HEK293 (cell line): ENCODE measurements around the gene PREX1.

Experiments used
- CTCF ChIA-PET: fragments of 350-600 bp; formaldehyde crosslinking; extraction: SDS; loops from one replicate; lab custom pipeline; 2021; ENCODE audit warnings: antibody characterized with exemption; lab: Yijun Ruan, JAX
- POLR2A ChIA-PET: fragments of 300-600 bp; formaldehyde crosslinking; extraction: SDS; loops from one replicate; lab custom pipeline; 2020; ENCODE audit warnings: antibody characterized with exemption, inconsistent platforms; lab: Yijun Ruan, JAX
- H3K27ac ChIP-seq: fragments of 200-500 bp; sonication (Bioruptor generic); 2 replicates; pipeline ENCODE4 v1.5.1; 2014; ENCODE audit warnings: low read depth, low read length, control low read depth, inconsistent platforms; ENCODE audit errors: extremely low read depth
- H3K36me3 ChIP-seq, 2 experiments: fragments of 200-500 bp in 1 of 2; sonication (Bioruptor generic) in 1 of 2; 1 replicate in 1 of 2; 2 replicates in 1 of 2; pipeline ENCODE4 v1.5.1; 2014 to 2017; ENCODE audit warnings: inconsistent platforms in 2 of 2, low read length in 2 of 2; ENCODE audit not compliant: control insufficient read depth in 2 of 2, insufficient read depth in 1 of 2
- H3K4me1 ChIP-seq: fragments of 200-500 bp; sonication (Bioruptor generic); 2 replicates; pipeline ENCODE4 v1.5.1; 2014; ENCODE audit warnings: mild to moderate bottlenecking, low read length, inconsistent platforms; ENCODE audit not compliant: control insufficient read depth, insufficient read depth
- H3K4me3 ChIP-seq: 2 replicates; pipeline ENCODE4 v1.5.1; 2011; ENCODE audit warnings: low read depth, mild to moderate bottlenecking, control low read depth, low read length, moderate library complexity
- H3K9me3 ChIP-seq: fragments of 200-500 bp; sonication (Bioruptor generic); 2 replicates; pipeline ENCODE4 v1.5.1; 2014; ENCODE audit warnings: low read depth, low read length, inconsistent platforms; ENCODE audit not compliant: control insufficient read depth, insufficient read depth
- ATF2 ChIP-seq: fragments of 450-650 bp; formaldehyde crosslinking; IDR thresholded peaks from 2 replicates; pipeline ENCODE4 v1.5.1; 2016; ENCODE audit warnings: missing biosample characterization, missing genetic modification characterization, low read depth
- ELK4 ChIP-seq: IDR thresholded peaks from 2 replicates; pipeline ENCODE4 v1.6.1; 2011; ENCODE audit warnings: mild to moderate bottlenecking, low read depth, low read length, borderline replicate concordance
- FEZF1 ChIP-seq: fragments of 450-650 bp; formaldehyde crosslinking; IDR thresholded peaks from 2 replicates; pipeline ENCODE4 v1.5.1; 2016; ENCODE audit warnings: missing biosample characterization, missing genetic modification characterization
- HOXC10 ChIP-seq: sonication (generic); formaldehyde crosslinking; IDR thresholded peaks from 2 replicates; pipeline ENCODE4 v1.8.1; 2023; ENCODE audit warnings: mild to moderate bottlenecking, missing genetic modification reagents
- ZBTB10 ChIP-seq: fragments of 450-650 bp; formaldehyde crosslinking; IDR thresholded peaks from 2 replicates; pipeline ENCODE4 v1.5.1; 2016; ENCODE audit warnings: missing biosample characterization, missing genetic modification characterization
- ZBTB20 ChIP-seq: fragments of 450-650 bp; formaldehyde crosslinking; IDR thresholded peaks from 2 replicates; pipeline ENCODE4 v1.5.1; 2016; ENCODE audit warnings: missing biosample characterization, missing genetic modification characterization
- ZBTB6 ChIP-seq: fragments of 450-650 bp; formaldehyde crosslinking; IDR thresholded peaks from 2 replicates; pipeline ENCODE4 v1.5.1; 2017; ENCODE audit warnings: missing biosample characterization, missing genetic modification characterization
- ZIC2 ChIP-seq: fragments of 450-650 bp; formaldehyde crosslinking; IDR thresholded peaks from 2 replicates; pipeline ENCODE4 v1.5.1; 2016; ENCODE audit warnings: missing biosample characterization, missing genetic modification characterization
- ZNF10 ChIP-seq: fragments of 450-650 bp; formaldehyde crosslinking; IDR thresholded peaks from 2 replicates; pipeline ENCODE4 v1.5.1; 2017; ENCODE audit warnings: missing biosample characterization, missing genetic modification characterization
- ZNF140 ChIP-seq: fragments of 450-650 bp; formaldehyde crosslinking; IDR thresholded peaks from 2 replicates; pipeline ENCODE4 v1.5.1; 2016; ENCODE audit warnings: missing biosample characterization, missing genetic modification characterization
- ZNF148 ChIP-seq: fragments of 450-650 bp; formaldehyde crosslinking; IDR thresholded peaks from 2 replicates; pipeline ENCODE4 v1.5.0; 2017; ENCODE audit warnings: missing biosample characterization, missing genetic modification characterization, borderline replicate concordance
- ZNF362 ChIP-seq: fragments of 450-650 bp; formaldehyde crosslinking; IDR thresholded peaks from 2 replicates; pipeline ENCODE4 v1.5.1; 2016; ENCODE audit warnings: missing biosample characterization, missing genetic modification characterization
- ZNF37A ChIP-seq: fragments of 450-650 bp; IDR thresholded peaks from 2 replicates; pipeline ENCODE4 v1.5.1; 2018; ENCODE audit warnings: missing biosample characterization, missing genetic modification characterization
- ZNF488 ChIP-seq: fragments of 450-650 bp; formaldehyde crosslinking; IDR thresholded peaks from 2 replicates; pipeline ENCODE4 v1.5.1; 2016; ENCODE audit warnings: missing biosample characterization, missing genetic modification characterization
- ZNF585B ChIP-seq: fragments of 450-650 bp; formaldehyde crosslinking; IDR thresholded peaks from 2 replicates; pipeline ENCODE4 v1.5.1; 2016; ENCODE audit warnings: missing biosample characterization, missing genetic modification characterization
- ZNF624 ChIP-seq: fragments of 450-650 bp; formaldehyde crosslinking; IDR thresholded peaks from 2 replicates; pipeline ENCODE4 v1.5.1; 2017; ENCODE audit warnings: missing biosample characterization, missing genetic modification characterization
- ZNF677 ChIP-seq: fragments of 450-650 bp; IDR thresholded peaks from 2 replicates; pipeline ENCODE4 v1.5.0; 2018; ENCODE audit warnings: missing biosample characterization, mild to moderate bottlenecking, missing genetic modification characterization, moderate library complexity
- ZNF692 ChIP-seq: fragments of 450-650 bp; formaldehyde crosslinking; IDR thresholded peaks from 2 replicates; pipeline ENCODE4 v1.5.1; 2016; ENCODE audit warnings: missing biosample characterization, missing genetic modification characterization
- ZNF777 ChIP-seq: fragments of 450-650 bp; formaldehyde crosslinking; IDR thresholded peaks from 2 replicates; pipeline ENCODE4 v1.5.1; 2017; ENCODE audit warnings: missing biosample characterization, missing genetic modification characterization, borderline replicate concordance
- ZSCAN18 ChIP-seq: fragments of 450-650 bp; formaldehyde crosslinking; IDR thresholded peaks from 2 replicates; pipeline ENCODE4 v1.5.1; 2016; ENCODE audit warnings: missing biosample characterization, missing genetic modification characterization

The PREX1 gene

GRCh38 chr20:48795732-48796131 lies 32.1 kb downstream of the PREX1 start (continued):
- TF ChIP-seq ZSCAN18 (no peak), ZNF677 (tag by site-specific recombination) (no peak), ZNF148 (tag by site-specific recombination) (no peak), ZNF37A (tag by site-specific recombination) (no peak), ZBTB6 (tag by site-specific recombination) (no peak), ZNF777 (no peak), ATF2 (tag by site-specific recombination) (no peak), ZBTB10 (tag by site-specific recombination) (no peak), ZBTB20 (tag by site-specific recombination) (no peak)

GRCh38 chr20:48794816-48795457 lies 32.9 kb downstream of the PREX1 start:
- POLR2A ChIA-PET, result no interaction called here
- H3K4me1 ChIP-seq, result no peaks in the 10 kb centered on the region
- no peaks in the 10 kb centered on the region for H3K36me3 ChIP-seq
- no peak for TF ChIP-seq ZNF624 (tag by site-specific recombination)
- TF ChIP-seq ZIC2 (tag by site-specific recombination), result no peak
- TF ChIP-seq ZNF488 (tag by site-specific recombination), result no peak
- TF ChIP-seq ZNF777, result no peak
- no peak for TF ChIP-seq ZNF140 (tag by site-specific recombination)
- TF ChIP-seq FEZF1, result no peak
- TF ChIP-seq ZNF692 (tag by site-specific recombination), result no peak
- no peak for TF ChIP-seq ZNF10
- no peak for TF ChIP-seq ZNF362 (tag by site-specific recombination)
- no peak for TF ChIP-seq HOXC10 (CRISPR knock-in tag)
- no peak for TF ChIP-seq ELK4
- no peak for TF ChIP-seq ZNF585B

More at GRCh38 chr20:48794816-48795457, 32.9 kb downstream of the PREX1 start:
- Histone ChIP-seq H3K9me3 (no peaks in the 10 kb centered on the region), H3K27ac (no peak overlapping the region), H3K4me3 (no peak overlapping the region)
- CTCF ChIA-PET, result interaction anchor here (1.4 kb wide), 1 partner anchor 138 kb away, joined by 5 read pairs; no protein-coding TSS in a partner anchor
